Stimulated activated CD8-positive, alpha-beta memory T cell treated with anti-CD3 and anti-CD28 coated beads, Interleukin-15, amount 100 ng/mL, for 1 hour (primary cell): Measurements from ENCODE around the gene HOXC11.

ENCODE experiments used
- DNase-seq: peaks from one replicate; pipeline ENCODE4 v3.0.0-alpha.2; 2020; ENCODE audit warnings: low read depth

HOXC11 gene

GRCh38 chr12:54009171-54010052, 36.5 kb downstream of the HOXC11 start:
- no peak for DNase-seq

- no peak for DNase-seq
These were observed 37.4 kb downstream of the HOXC11 start for GRCh38 chr12:54010053-54010971.

GRCh38 chr12:54010972-54011664, 38.2 kb downstream of the HOXC11 start:
- no peak for DNase-seq

- no peak for DNase-seq
These were observed 39.0 kb downstream of the HOXC11 start for GRCh38 chr12:54011665-54012532.

- DNase-seq = no peak
These were observed 39.9 kb downstream of the HOXC11 start for GRCh38 chr12:54012631-54013409.

GRCh38 chr12:54014377-54015017, 41.6 kb downstream of the HOXC11 start:
- no peak for DNase-seq

- DNase-seq = no peak
These were observed 42.3 kb downstream of the HOXC11 start for GRCh38 chr12:54015018-54015931.

- no peak for DNase-seq
These were observed 43.1 kb downstream of the HOXC11 start for GRCh38 chr12:54016051-54016450.

GRCh38 chr12:54016478-54016964, 43.6 kb downstream of the HOXC11 start:
- no peak for DNase-seq

GRCh38 chr12:54017027-54017788, 44.3 kb downstream of the HOXC11 start:
- no peak for DNase-seq

GRCh38 chr12:54017878-54018467, 45.0 kb downstream of the HOXC11 start:
- DNase-seq = peak; percentile 51

- DNase-seq = no peak
These were observed 45.6 kb downstream of the HOXC11 start for GRCh38 chr12:54018468-54018984.

- no peak for DNase-seq
These were observed 46.3 kb downstream of the HOXC11 start for GRCh38 chr12:54019091-54019811.

- no peak for DNase-seq
These were observed 47.1 kb downstream of the HOXC11 start for GRCh38 chr12:54019924-54020590.

- no peak for DNase-seq
These were observed 47.9 kb downstream of the HOXC11 start for GRCh38 chr12:54020591-54021405.
